C4-2B (cell line): ENCODE measurements around the gene INF2.

Experiments used
- CTCF ChIP-seq: fragments of 450-650 bp; conservative IDR thresholded peaks from 2 replicates; pipeline ENCODE4 v1.5.1; 2017; ENCODE audit warnings: mild to moderate bottlenecking
- ZFX ChIP-seq: fragments of 450-650 bp; IDR thresholded peaks from 2 replicates; pipeline ENCODE4 v1.6.1; 2017

GRCh38 chr14:104698688-104699425, 9.4 kb downstream of the INF2 start:
- TF ChIP-seq CTCF (no peak), ZFX (no peak)
